HepG2 (cell line): ENCODE measurements around the gene ARVCF. TPM values are rescaled to one million over a fixed set of nuclear protein-coding genes. Genes with fewer than 3 reads are reported as not detected.
A peak's percentile ranks its signal among the peaks of the same experiment; 100 is the strongest.

Experiments
- BCL6 ChIP-seq: IDR thresholded peaks from 2 replicates; pipeline ENCODE4 v1.6.1; 2016; ENCODE audit warnings: missing genetic modification reagents, missing compliant biosample characterization
- CREB1 ChIP-seq, 2 experiments: fragments of 450-650 bp in 1 of 2; IDR thresholded peaks; 2 replicates each; pipeline ENCODE4 v1.6.1; 2016 to 2017; ENCODE audit warnings: control low read depth in 1 of 2, mild to moderate bottlenecking in 1 of 2, missing compliant biosample characterization in 1 of 2, missing genetic modification characterization in 1 of 2
- DNMT3B ChIP-seq: conservative IDR thresholded peaks from 2 replicates; pipeline ENCODE4 v1.6.1; 2016; ENCODE audit warnings: missing biosample characterization, control low read depth
- GPN1 ChIP-seq: sonication (generic); formaldehyde crosslinking; IDR thresholded peaks from 2 replicates; pipeline ENCODE4 v1.5.1; 2020; ENCODE audit warnings: missing genetic modification reagents, borderline replicate concordance
- KLF9 ChIP-seq: IDR thresholded peaks from 2 replicates; pipeline ENCODE4 v1.6.1; 2016; ENCODE audit warnings: low read depth
- ZBTB37 ChIP-seq: sonication (generic); formaldehyde crosslinking; IDR thresholded peaks from 2 replicates; pipeline ENCODE4 v1.4.0; 2020; ENCODE audit warnings: mild to moderate bottlenecking, missing genetic modification reagents
- ZBTB7B ChIP-seq: sonication (generic); formaldehyde crosslinking; IDR thresholded peaks from 2 replicates; pipeline ENCODE4 v1.4.0; 2020; ENCODE audit warnings: missing genetic modification reagents
- ZMYM3 ChIP-seq: sonication (generic); formaldehyde crosslinking; IDR thresholded peaks from 2 replicates; pipeline ENCODE4 v1.5.1; 2020; ENCODE audit warnings: mild to moderate bottlenecking, missing genetic modification reagents
- ZNF230 ChIP-seq: sonication (generic); formaldehyde crosslinking; IDR thresholded peaks from 2 replicates; pipeline ENCODE4 v1.4.0; 2020; ENCODE audit warnings: mild to moderate bottlenecking, missing genetic modification reagents
- ZNF234 ChIP-seq: sonication (generic); formaldehyde crosslinking; conservative IDR thresholded peaks from 2 replicates; pipeline ENCODE4 v1.5.1; 2020; ENCODE audit warnings: mild to moderate bottlenecking, missing genetic modification reagents
- ZNF547 ChIP-seq: sonication (generic); formaldehyde crosslinking; IDR thresholded peaks from 2 replicates; pipeline ENCODE4 v1.5.1; 2020; ENCODE audit warnings: mild to moderate bottlenecking, missing genetic modification reagents
- ZNF552 ChIP-seq: sonication (generic); formaldehyde crosslinking; IDR thresholded peaks from 2 replicates; pipeline ENCODE4 v1.9.0; 2022; ENCODE audit warnings: missing genetic modification reagents, mild to moderate bottlenecking, borderline replicate concordance
- ZNF891 ChIP-seq: sonication (generic); formaldehyde crosslinking; IDR thresholded peaks from 2 replicates; pipeline ENCODE4 v1.5.0; 2020; ENCODE audit warnings: mild to moderate bottlenecking, missing genetic modification reagents
- polyA plus RNA-seq, 8 experiments: library from polyadenylated mRNA; depleted of rRNA in 3 of 8; stranded (reverse) in 7 of 8; unstranded in 1 of 8; fragments of >200 nt; fragmentation: Illumina TruSeq in 4 of 8; extraction: Trizol in 4 of 8; gene quantifications; 2 replicates each; pipeline versions ENCODE4 v1.2.1 to v1.2.3, GENCODE V29; 2011 to 2016; ENCODE audit warnings: low read depth in 4 of 8, missing spikeins in 1 of 8, mixed read lengths in 1 of 8; ENCODE audit not compliant: insufficient read depth in 1 of 8
- total RNA-seq, 5 experiments: library from RNA; depleted of rRNA; stranded (reverse); fragments of >200 nt; fragmentation: Illumina TruSeq; extraction: Trizol; gene quantifications; 2 replicates each; pipeline ENCODE4 v1.2.3, GENCODE V29; 2016; ENCODE audit warnings: low read depth in 1 of 5
- TF ChIP-seq, protein P1 (sequence below): sonication (generic); formaldehyde crosslinking; conservative IDR thresholded peaks from 2 replicates; pipeline ENCODE4 v1.8.1; 2023; ENCODE audit warnings: missing genetic modification reagents
- TF ChIP-seq, protein P2 (sequence below): sonication (generic); formaldehyde crosslinking; IDR thresholded peaks from 2 replicates; pipeline ENCODE4 v1.9.0; 2021; ENCODE audit warnings: mild to moderate bottlenecking, missing genetic modification reagents
- TF ChIP-seq, protein P3 (sequence below): sonication (generic); formaldehyde crosslinking; IDR thresholded peaks from 2 replicates; pipeline ENCODE4 v1.5.0; 2020; ENCODE audit warnings: mild to moderate bottlenecking, missing genetic modification reagents, moderate library complexity
- TF ChIP-seq, protein P4 (sequence below): sonication (generic); IDR thresholded peaks from 2 replicates; pipeline ENCODE4 v1.6.1; 2016; ENCODE audit warnings: low read depth, borderline replicate concordance

The ARVCF gene
- total and polyA plus RNA-seq, 2 of the 13 experiments (the other 11 are each of a cell fraction or from before 2014, with no cell fraction given) = 16.4 to 17.7 TPM

DNA sequence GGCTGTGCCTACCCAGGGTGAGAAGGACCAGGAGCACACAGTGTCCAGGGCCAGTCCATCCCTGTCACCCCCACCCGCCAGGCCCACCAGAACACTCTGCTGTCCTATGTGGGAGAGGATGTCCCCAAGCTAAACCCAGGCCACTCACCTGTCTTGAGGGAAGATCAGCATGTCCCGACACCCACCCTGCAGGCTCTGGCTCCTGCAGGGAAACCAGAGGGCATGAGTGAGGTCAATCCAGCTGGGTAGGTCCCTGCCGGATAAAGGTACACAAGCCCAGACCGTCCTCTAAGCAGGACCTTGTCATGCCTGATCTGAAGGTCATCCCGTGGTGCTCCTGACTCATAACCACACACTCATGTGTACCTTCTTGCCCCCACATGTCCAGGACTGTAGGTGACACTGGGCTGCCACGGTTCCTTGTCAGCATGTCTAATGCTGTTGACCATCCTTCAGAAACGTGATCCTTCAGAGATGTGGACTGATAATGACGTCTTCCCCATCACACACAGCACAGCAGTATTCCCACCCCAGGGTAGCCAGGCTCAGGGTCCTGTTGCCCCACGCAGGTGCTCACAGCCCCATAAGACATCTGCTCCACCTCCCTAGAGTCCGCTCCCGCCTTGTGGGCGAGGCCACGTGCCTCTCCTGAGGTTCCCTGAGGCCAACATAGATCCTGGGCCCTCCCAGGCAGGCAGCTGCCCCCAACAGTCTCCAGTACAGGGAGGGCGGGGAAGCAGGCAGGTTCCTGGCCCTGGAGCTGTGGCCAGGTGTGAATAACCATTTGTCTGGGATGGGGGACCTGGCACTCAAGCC lies 6.1 kb downstream of the ARVCF start (continued):
- no peak for TF ChIP-seq GPN1
- no peak for TF ChIP-seq ZNF234
- TF ChIP-seq, protein P1, sequence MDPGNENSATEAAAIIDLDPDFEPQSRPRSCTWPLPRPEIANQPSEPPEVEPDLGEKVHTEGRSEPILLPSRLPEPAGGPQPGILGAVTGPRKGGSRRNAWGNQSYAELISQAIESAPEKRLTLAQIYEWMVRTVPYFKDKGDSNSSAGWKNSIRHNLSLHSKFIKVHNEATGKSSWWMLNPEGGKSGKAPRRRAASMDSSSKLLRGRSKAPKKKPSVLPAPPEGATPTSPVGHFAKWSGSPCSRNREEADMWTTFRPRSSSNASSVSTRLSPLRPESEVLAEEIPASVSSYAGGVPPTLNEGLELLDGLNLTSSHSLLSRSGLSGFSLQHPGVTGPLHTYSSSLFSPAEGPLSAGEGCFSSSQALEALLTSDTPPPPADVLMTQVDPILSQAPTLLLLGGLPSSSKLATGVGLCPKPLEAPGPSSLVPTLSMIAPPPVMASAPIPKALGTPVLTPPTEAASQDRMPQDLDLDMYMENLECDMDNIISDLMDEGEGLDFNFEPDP (CRISPR knock-in tag) = no peak
- TF ChIP-seq, protein P2, sequence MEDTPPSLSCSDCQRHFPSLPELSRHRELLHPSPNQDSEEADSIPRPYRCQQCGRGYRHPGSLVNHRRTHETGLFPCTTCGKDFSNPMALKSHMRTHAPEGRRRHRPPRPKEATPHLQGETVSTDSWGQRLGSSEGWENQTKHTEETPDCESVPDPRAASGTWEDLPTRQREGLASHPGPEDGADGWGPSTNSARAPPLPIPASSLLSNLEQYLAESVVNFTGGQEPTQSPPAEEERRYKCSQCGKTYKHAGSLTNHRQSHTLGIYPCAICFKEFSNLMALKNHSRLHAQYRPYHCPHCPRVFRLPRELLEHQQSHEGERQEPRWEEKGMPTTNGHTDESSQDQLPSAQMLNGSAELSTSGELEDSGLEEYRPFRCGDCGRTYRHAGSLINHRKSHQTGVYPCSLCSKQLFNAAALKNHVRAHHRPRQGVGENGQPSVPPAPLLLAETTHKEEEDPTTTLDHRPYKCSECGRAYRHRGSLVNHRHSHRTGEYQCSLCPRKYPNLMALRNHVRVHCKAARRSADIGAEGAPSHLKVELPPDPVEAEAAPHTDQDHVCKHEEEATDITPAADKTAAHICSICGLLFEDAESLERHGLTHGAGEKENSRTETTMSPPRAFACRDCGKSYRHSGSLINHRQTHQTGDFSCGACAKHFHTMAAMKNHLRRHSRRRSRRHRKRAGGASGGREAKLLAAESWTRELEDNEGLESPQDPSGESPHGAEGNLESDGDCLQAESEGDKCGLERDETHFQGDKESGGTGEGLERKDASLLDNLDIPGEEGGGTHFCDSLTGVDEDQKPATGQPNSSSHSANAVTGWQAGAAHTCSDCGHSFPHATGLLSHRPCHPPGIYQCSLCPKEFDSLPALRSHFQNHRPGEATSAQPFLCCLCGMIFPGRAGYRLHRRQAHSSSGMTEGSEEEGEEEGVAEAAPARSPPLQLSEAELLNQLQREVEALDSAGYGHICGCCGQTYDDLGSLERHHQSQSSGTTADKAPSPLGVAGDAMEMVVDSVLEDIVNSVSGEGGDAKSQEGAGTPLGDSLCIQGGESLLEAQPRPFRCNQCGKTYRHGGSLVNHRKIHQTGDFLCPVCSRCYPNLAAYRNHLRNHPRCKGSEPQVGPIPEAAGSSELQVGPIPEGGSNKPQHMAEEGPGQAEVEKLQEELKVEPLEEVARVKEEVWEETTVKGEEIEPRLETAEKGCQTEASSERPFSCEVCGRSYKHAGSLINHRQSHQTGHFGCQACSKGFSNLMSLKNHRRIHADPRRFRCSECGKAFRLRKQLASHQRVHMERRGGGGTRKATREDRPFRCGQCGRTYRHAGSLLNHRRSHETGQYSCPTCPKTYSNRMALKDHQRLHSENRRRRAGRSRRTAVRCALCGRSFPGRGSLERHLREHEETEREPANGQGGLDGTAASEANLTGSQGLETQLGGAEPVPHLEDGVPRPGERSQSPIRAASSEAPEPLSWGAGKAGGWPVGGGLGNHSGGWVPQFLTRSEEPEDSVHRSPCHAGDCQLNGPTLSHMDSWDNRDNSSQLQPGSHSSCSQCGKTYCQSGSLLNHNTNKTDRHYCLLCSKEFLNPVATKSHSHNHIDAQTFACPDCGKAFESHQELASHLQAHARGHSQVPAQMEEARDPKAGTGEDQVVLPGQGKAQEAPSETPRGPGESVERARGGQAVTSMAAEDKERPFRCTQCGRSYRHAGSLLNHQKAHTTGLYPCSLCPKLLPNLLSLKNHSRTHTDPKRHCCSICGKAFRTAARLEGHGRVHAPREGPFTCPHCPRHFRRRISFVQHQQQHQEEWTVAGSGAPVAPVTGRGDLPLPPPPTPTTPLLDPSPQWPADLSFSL = no peak
- TF ChIP-seq, protein P3, sequence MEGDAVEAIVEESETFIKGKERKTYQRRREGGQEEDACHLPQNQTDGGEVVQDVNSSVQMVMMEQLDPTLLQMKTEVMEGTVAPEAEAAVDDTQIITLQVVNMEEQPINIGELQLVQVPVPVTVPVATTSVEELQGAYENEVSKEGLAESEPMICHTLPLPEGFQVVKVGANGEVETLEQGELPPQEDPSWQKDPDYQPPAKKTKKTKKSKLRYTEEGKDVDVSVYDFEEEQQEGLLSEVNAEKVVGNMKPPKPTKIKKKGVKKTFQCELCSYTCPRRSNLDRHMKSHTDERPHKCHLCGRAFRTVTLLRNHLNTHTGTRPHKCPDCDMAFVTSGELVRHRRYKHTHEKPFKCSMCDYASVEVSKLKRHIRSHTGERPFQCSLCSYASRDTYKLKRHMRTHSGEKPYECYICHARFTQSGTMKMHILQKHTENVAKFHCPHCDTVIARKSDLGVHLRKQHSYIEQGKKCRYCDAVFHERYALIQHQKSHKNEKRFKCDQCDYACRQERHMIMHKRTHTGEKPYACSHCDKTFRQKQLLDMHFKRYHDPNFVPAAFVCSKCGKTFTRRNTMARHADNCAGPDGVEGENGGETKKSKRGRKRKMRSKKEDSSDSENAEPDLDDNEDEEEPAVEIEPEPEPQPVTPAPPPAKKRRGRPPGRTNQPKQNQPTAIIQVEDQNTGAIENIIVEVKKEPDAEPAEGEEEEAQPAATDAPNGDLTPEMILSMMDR (CRISPR knock-in tag) = no peak; the same call in 1 of the 2 replicates
- peak; percentile 33; the same call in 1 of the 2 replicates for TF ChIP-seq BCL6 (CRISPR knock-in tag)
- no peak for TF ChIP-seq DNMT3B (CRISPR knock-in tag)
- no peak for TF ChIP-seq ZNF891 (CRISPR knock-in tag)
- TF ChIP-seq CREB1 (IDR thresholded peaks at IDR 0.05) = no peak
- no peak for TF ChIP-seq CREB1 (CRISPR knock-in tag; IDR thresholded peaks at IDR 0.05)
- TF ChIP-seq KLF9 (CRISPR knock-in tag) = no peak
- no peak for TF ChIP-seq ZNF552 (CRISPR knock-in tag)
- TF ChIP-seq, protein P4, sequence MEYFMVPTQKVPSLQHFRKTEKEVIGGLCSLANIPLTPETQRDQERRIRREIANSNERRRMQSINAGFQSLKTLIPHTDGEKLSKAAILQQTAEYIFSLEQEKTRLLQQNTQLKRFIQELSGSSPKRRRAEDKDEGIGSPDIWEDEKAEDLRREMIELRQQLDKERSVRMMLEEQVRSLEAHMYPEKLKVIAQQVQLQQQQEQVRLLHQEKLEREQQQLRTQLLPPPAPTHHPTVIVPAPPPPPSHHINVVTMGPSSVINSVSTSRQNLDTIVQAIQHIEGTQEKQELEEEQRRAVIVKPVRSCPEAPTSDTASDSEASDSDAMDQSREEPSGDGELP = peak; percentile 68; the same call in 1 of the 2 replicates
- TF ChIP-seq ZNF230 (CRISPR knock-in tag) = no peak
- TF ChIP-seq ZBTB7B (CRISPR knock-in tag) = 0 out of 2 replicates have a peak, but pooled peaks have one; percentile 37
- TF ChIP-seq ZMYM3 (CRISPR knock-in tag) = no peak
- TF ChIP-seq ZBTB37 = no peak
- no peak for TF ChIP-seq ZNF547 (CRISPR knock-in tag)
